ENCODE results near the gene HOXA1.

Gene HOXA1

DNA sequence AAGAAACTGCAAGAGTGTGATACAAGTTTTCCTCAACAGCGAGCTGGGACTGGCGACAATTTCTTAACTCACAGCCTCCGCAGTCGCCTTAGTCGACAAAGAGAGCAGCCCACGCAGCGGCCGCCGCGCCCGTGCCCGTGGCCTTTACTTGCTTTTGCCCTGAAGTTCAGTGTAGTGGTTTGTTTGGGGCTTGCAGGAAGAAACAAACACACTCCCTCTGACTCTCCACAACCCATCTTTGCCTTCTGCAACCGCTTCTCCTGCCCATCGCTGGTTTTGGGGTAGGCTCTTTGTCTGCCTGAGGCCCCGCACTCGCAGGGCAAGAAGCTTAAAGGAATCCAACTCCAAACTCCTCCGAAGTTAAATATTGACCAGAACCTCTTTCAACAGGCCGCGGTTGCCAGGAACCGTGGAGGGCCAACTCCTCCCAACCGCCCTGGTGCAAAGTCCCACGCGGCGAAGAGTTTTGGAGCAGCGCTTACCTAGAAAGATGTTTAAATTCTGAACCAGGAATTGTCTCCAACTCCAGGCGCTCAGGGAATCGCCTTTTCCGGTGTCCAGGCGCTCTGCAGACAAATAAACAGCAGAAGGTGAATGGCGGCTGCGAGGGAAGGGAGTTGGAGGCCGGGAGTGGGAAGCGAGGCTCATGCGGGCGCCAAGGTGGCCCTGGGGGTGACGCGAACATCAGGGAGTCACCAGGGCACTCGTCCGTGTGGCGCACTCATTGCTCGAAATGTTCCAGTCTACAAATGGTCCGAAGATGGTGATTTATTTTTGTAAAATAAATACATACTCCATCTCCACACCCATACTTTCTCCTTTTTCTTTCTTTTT is 26.5 kb upstream of the HOXA1 start:
- Histone ChIP-seq H3K27ac (ENCODE audit: low read length) (no peak overlapping the region), H2AFZ (ENCODE audit: low read length) (no peak overlapping the region), H3K9me2 (replicated peaks; ENCODE audit: insufficient read depth, low read length) (no peaks in the 10 kb centered on the region), H3K27me3 (replicated peaks; ENCODE audit: insufficient read depth, low read length) (peaks cover 6% of the 10 kb centered on the region; the same call in 1 of the 2 replicates), H4K20me1 (ENCODE audit: insufficient read depth, low read length) (no peaks in the 10 kb centered on the region), H3K4me2 (ENCODE audit: low read depth, low read length) (no peak overlapping the region), H3K9ac (ENCODE audit: low read length) (no peak overlapping the region), H3K4me1 (ENCODE audit: low read length) (no peaks in the 10 kb centered on the region), H3F3A (ENCODE audit: insufficient read depth, low read length) (no peaks in the 10 kb centered on the region), H3K4me3 (ENCODE audit: low read length) (no peak overlapping the region), H3K9me3 (replicated peaks; ENCODE audit: insufficient read depth, low read length) (no peaks in the 10 kb centered on the region), H3K79me2 (ENCODE audit: low read length) (no peaks in the 10 kb centered on the region), H3K36me3 (replicated peaks; ENCODE audit: insufficient read depth, low read length) (no peaks in the 10 kb centered on the region)
- DNase-seq = no peak
- TF ChIP-seq EZH2phosphoT487 (IDR thresholded peaks at IDR 0.05; ENCODE audit: low read length) (no peak), EZH2 (optimal IDR thresholded peaks at IDR 0.05; ENCODE audit: low read depth, low read length) (no peak)
- TF ChIP-seq, protein P1, sequence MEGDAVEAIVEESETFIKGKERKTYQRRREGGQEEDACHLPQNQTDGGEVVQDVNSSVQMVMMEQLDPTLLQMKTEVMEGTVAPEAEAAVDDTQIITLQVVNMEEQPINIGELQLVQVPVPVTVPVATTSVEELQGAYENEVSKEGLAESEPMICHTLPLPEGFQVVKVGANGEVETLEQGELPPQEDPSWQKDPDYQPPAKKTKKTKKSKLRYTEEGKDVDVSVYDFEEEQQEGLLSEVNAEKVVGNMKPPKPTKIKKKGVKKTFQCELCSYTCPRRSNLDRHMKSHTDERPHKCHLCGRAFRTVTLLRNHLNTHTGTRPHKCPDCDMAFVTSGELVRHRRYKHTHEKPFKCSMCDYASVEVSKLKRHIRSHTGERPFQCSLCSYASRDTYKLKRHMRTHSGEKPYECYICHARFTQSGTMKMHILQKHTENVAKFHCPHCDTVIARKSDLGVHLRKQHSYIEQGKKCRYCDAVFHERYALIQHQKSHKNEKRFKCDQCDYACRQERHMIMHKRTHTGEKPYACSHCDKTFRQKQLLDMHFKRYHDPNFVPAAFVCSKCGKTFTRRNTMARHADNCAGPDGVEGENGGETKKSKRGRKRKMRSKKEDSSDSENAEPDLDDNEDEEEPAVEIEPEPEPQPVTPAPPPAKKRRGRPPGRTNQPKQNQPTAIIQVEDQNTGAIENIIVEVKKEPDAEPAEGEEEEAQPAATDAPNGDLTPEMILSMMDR (IDR thresholded peaks at IDR 0.05; ENCODE audit: low read length) = no peak

DNA sequence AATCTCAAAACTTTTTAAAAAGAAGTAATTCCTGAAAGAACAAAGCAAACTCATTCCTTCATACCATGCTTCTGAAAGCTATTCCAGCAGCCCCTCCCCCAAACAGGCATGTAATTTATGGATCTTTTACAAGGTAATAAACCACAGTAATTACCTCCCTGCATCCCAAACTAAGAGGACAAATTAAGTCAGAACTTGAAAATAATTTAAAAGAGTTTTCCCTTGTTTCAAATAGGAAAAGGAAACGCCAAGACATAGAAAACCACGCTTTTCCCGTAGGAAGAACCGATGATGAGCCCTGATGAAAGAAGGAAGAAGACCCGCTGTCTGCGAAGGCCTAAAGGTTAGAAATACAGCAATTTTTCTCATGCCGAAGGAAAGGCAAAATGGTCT is 25.9 kb upstream of the HOXA1 start:
- no peak for DNase-seq
- TF ChIP-seq, protein P1 (IDR thresholded peaks at IDR 0.05; ENCODE audit: low read length) = no peak
- no peak for TF ChIP-seq EZH2phosphoT487 (IDR thresholded peaks at IDR 0.05; ENCODE audit: low read length)
- no peak for TF ChIP-seq EZH2 (optimal IDR thresholded peaks at IDR 0.05; ENCODE audit: low read depth, low read length)
- Histone ChIP-seq H3K9me2 (replicated peaks; ENCODE audit: insufficient read depth, low read length) (no peaks in the 10 kb centered on the region), H3K4me3 (ENCODE audit: low read length) (no peak overlapping the region), H3K27me3 (replicated peaks; ENCODE audit: insufficient read depth, low read length) (peaks cover 6% of the 10 kb centered on the region; the same call in 1 of the 2 replicates), H3K4me2 (ENCODE audit: low read depth, low read length) (no peak overlapping the region), H3F3A (ENCODE audit: insufficient read depth, low read length) (no peaks in the 10 kb centered on the region), H3K9ac (ENCODE audit: low read length) (no peak overlapping the region), H3K27ac (ENCODE audit: low read length) (no peak overlapping the region), H3K79me2 (ENCODE audit: low read length) (no peaks in the 10 kb centered on the region), H4K20me1 (ENCODE audit: insufficient read depth, low read length) (no peaks in the 10 kb centered on the region), H2AFZ (ENCODE audit: low read length) (no peak overlapping the region), H3K9me3 (replicated peaks; ENCODE audit: insufficient read depth, low read length) (no peaks in the 10 kb centered on the region), H3K36me3 (replicated peaks; ENCODE audit: insufficient read depth, low read length) (no peaks in the 10 kb centered on the region), H3K4me1 (ENCODE audit: low read length) (no peaks in the 10 kb centered on the region)

DNA sequence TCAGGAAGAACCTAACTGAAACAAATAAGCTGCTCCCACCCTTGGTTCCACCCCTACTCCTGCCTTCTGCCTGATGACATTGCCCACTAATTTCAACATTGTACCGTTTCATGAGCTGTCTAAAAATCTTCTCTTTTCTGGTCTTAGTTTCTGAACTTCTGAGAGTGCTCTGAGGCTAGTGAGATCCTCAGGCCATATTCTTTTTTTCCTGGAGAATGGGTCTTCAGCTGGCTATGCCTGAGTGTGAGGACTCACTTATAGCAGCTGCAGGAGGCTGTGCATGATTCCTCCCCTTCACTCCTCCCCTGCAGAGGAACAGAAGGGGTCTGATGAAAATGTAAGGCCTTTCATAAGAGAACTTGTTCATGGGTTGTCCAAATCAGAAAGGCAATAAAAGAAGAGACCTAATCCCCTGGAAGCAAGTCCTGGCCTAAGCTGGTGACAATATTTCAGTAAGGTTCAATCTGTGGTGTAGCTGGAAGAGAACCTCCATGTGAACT is 23.7 kb upstream of the HOXA1 start:
- no peaks in the 10 kb centered on the region for H4K20me1 ChIP-seq (ENCODE audit: insufficient read depth, low read length)
- H3K4me1 ChIP-seq (ENCODE audit: low read length) = no peaks in the 10 kb centered on the region
- H3K9ac ChIP-seq (ENCODE audit: low read length) = no peak overlapping the region

More for the DNA sequence above, 23.7 kb upstream of the HOXA1 start:
- Histone ChIP-seq H3K27ac (ENCODE audit: low read length) (no peak overlapping the region), H3K9me2 (replicated peaks; ENCODE audit: insufficient read depth, low read length) (no peaks in the 10 kb centered on the region), H3K27me3 (replicated peaks; ENCODE audit: insufficient read depth, low read length) (peaks cover 20% of the 10 kb centered on the region; the same call in 1 of the 2 replicates), H3K79me2 (ENCODE audit: low read length) (no peaks in the 10 kb centered on the region), H2AFZ (ENCODE audit: low read length) (no peak overlapping the region), H3K36me3 (replicated peaks; ENCODE audit: insufficient read depth, low read length) (no peaks in the 10 kb centered on the region), H3F3A (ENCODE audit: insufficient read depth, low read length) (no peaks in the 10 kb centered on the region), H3K9me3 (replicated peaks; ENCODE audit: insufficient read depth, low read length) (no peaks in the 10 kb centered on the region), H3K4me3 (ENCODE audit: low read length) (no peak overlapping the region), H3K4me2 (ENCODE audit: low read depth, low read length) (no peak overlapping the region)
- no peak for DNase-seq
- TF ChIP-seq EZH2phosphoT487 (IDR thresholded peaks at IDR 0.05; ENCODE audit: low read length) (no peak), EZH2 (optimal IDR thresholded peaks at IDR 0.05; ENCODE audit: low read depth, low read length) (no peak)
- TF ChIP-seq, protein P1 (IDR thresholded peaks at IDR 0.05; ENCODE audit: low read length) = no peak
